Calu3 (cell line): ENCODE measurements around the gene PRDM8. TPM values are rescaled to one million over a fixed set of nuclear protein-coding genes. Genes with fewer than 3 reads are reported as not detected.

ENCODE experiments used
- BruUV-seq: library from RNA; stranded (reverse); fragments of 400-500 nt; replicated peaks from 2 replicates; lab custom pipeline; 2021; lab: Mats Ljungman, UMichigan
- CTCF ChIA-PET: fragments of 300-600 bp; sonication (Branson Sonifier 250); formaldehyde crosslinking; loops from one replicate; lab custom pipeline; 2022; ENCODE audit warnings: antibody characterized with exemption; lab: Charles Lee
- DNase-seq: peaks from one replicate; pipeline ENCODE4 v3.0.0; 2022
- H3K27ac Mint-ChIP-seq: one replicate; pipeline ENCODE4 v1.8.0; 2022; ENCODE audit warnings: mixed read lengths; ENCODE audit not compliant: unreplicated experiment
- H3K27me3 Mint-ChIP-seq: one replicate; pipeline ENCODE4 v1.8.0; 2022; ENCODE audit warnings: mixed read lengths; ENCODE audit not compliant: unreplicated experiment
- H3K36me3 Mint-ChIP-seq: one replicate; pipeline ENCODE4 v1.8.0; 2022; ENCODE audit warnings: mild to moderate bottlenecking, moderate library complexity, mixed read lengths; ENCODE audit not compliant: insufficient read depth, unreplicated experiment
- H3K4me1 Mint-ChIP-seq: one replicate; pipeline ENCODE4 v1.8.0; 2022; ENCODE audit warnings: mild to moderate bottlenecking, low read depth, mixed read lengths; ENCODE audit not compliant: unreplicated experiment
- H3K4me3 Mint-ChIP-seq: one replicate; pipeline ENCODE4 v1.8.0; 2022; ENCODE audit warnings: mild to moderate bottlenecking, low read depth, moderate library complexity, mixed read lengths; ENCODE audit not compliant: unreplicated experiment
- H3K9me3 Mint-ChIP-seq: one replicate; pipeline ENCODE4 v1.8.0; 2022; ENCODE audit warnings: low read depth, mixed read lengths; ENCODE audit not compliant: unreplicated experiment
- CTCF ChIP-seq: fragments of 200-600 bp; IDR thresholded peaks from one replicate; pipeline ENCODE4 v1.8.0; 2022; ENCODE audit warnings: antibody characterized with exemption; ENCODE audit not compliant: unreplicated experiment
- intact Hi-C: fragments of 100-400 bp; cut with micrococcal nuclease; formaldehyde crosslinking; loops from one replicate; pipeline ENCODE4 v1.10.0; 2022; ENCODE audit not compliant: unreplicated experiment
- total RNA-seq: library from RNA; stranded (reverse); gene quantifications from 2 replicates; pipeline ENCODE4 v1.2.3, GENCODE V29; 2022

PRDM8 gene
- total RNA-seq, 1 experiment from 2014 or later, result 1.8 TPM

- no peak overlapping the region for H3K27ac Mint-ChIP-seq
- peak; percentile 14 for TF ChIP-seq CTCF
- intact Hi-C loops, result loop anchor here (1.0 to 5.0 kb wide), 3 partner anchors 102 to 832 kb away; partner anchors contain the start of gene CFAP299
- no peak overlapping the region for H3K4me3 Mint-ChIP-seq
- H3K27me3 Mint-ChIP-seq, result no peaks in the 10 kb centered on the region
- H3K36me3 Mint-ChIP-seq, result no peaks in the 10 kb centered on the region
- H3K4me1 Mint-ChIP-seq, result no peaks in the 10 kb centered on the region
- no peak for DNase-seq
- BruUV-seq, result no TSS peak
- CTCF ChIA-PET, result interaction anchor here (0.6 to 2.0 kb wide), 6 partner anchors 18 to 1269 kb away, joined by 3 to 9 read pairs (median 4); partner anchors contain the start of gene CFAP299
- H3K9me3 Mint-ChIP-seq, result no peaks in the 10 kb centered on the region
These were observed 23.4 kb downstream of the PRDM8 start for GRCh38 chr4:80220711-80221110.

- no peak for TF ChIP-seq CTCF
- Mint-ChIP-seq H3K9me3 (no peaks in the 10 kb centered on the region), H3K4me1 (no peaks in the 10 kb centered on the region), H3K4me3 (no peak overlapping the region), H3K36me3 (no peaks in the 10 kb centered on the region), H3K27me3 (no peaks in the 10 kb centered on the region), H3K27ac (no peak overlapping the region)
- no peak for DNase-seq
- intact Hi-C loops, result loop anchor here (1.0 to 5.0 kb wide), 3 partner anchors 101 to 831 kb away; partner anchors contain the start of gene CFAP299
- CTCF ChIA-PET, result interaction anchor here (0.6 to 2.0 kb wide), 5 partner anchors 102 to 1270 kb away, joined by 3 to 9 read pairs (median 4); partner anchors contain the start of gene CFAP299
- BruUV-seq, result no TSS peak
These were observed 23.9 kb downstream of the PRDM8 start for GRCh38 chr4:80221161-80221560.

- H3K9me3 Mint-ChIP-seq, result no peaks in the 10 kb centered on the region
- no peak overlapping the region for H3K4me3 Mint-ChIP-seq
- H3K27me3 Mint-ChIP-seq, result no peaks in the 10 kb centered on the region
- CTCF ChIA-PET, result no interaction called here
- intact Hi-C loops, result no loop called here
- no peak for TF ChIP-seq CTCF
- no peak for DNase-seq
- no TSS peak for BruUV-seq
- H3K36me3 Mint-ChIP-seq, result no peaks in the 10 kb centered on the region
- no peaks in the 10 kb centered on the region for H3K4me1 Mint-ChIP-seq
- no peak overlapping the region for H3K27ac Mint-ChIP-seq
These were observed 28.3 kb downstream of the PRDM8 start for GRCh38 chr4:80225595-80225994.

GRCh38 chr4:80226094-80226493 is 28.8 kb downstream of the PRDM8 start:
- intact Hi-C loops, result no loop called here

More at GRCh38 chr4:80226094-80226493, 28.8 kb downstream of the PRDM8 start:
- Mint-ChIP-seq H3K36me3 (no peaks in the 10 kb centered on the region), H3K4me1 (no peaks in the 10 kb centered on the region), H3K4me3 (no peak overlapping the region), H3K27ac (no peak overlapping the region), H3K9me3 (no peaks in the 10 kb centered on the region), H3K27me3 (no peaks in the 10 kb centered on the region)
- no peak for TF ChIP-seq CTCF
- DNase-seq, result no peak
- no TSS peak for BruUV-seq
- CTCF ChIA-PET, result no interaction called here
